H1 (cell line): Measurements from ENCODE around the gene GDI2. TPM values are rescaled to one million over a fixed set of nuclear protein-coding genes. Genes with fewer than 3 reads are reported as not detected.

ENCODE experiments used
- CTCF ChIA-PET: fragments of 300-600 bp; sonication (Branson Sonifier 250); formaldehyde crosslinking; loops from one replicate; lab custom pipeline; 2021; ENCODE audit not compliant: partially characterized antibody; lab: Charles Lee
- POLR2A ChIA-PET: fragments of 300-600 bp; sonication (Branson Sonifier 250); formaldehyde crosslinking; loops from one replicate; lab custom pipeline; 2021; ENCODE audit warnings: inconsistent platforms; ENCODE audit not compliant: partially characterized antibody; lab: Charles Lee
- DNase-seq, 2 experiments: peaks; one replicate each; pipeline versions ENCODE4 v3.0.0 to v3.0.0-alpha.2; 2010 to 2022; ENCODE audit warnings: low spot score in 2 of 2, low read depth in 1 of 2, mixed read lengths in 1 of 2
- FAIRE-seq: peaks from 2 replicates; lab custom pipeline; 2011; peaks lifted over from hg19 to GRCh38; lab: Jason Lieb, UNC
- H2AFZ ChIP-seq: 2 replicates; pipeline ENCODE4 v1.8.1; 2012; ENCODE audit warnings: low read length, inconsistent platforms
- H2AK5ac ChIP-seq: 2 replicates; pipeline ENCODE4 v1.6.1; 2013; ENCODE audit warnings: low read depth, low read length
- H2BK120ac ChIP-seq: replicated peaks from 2 replicates; pipeline ENCODE3; 2013; ENCODE audit warnings: low read depth, low read length, inconsistent platforms
- H2BK12ac ChIP-seq: 2 replicates; pipeline ENCODE4 v1.6.1; 2013; ENCODE audit warnings: low read depth, low read length
- H2BK15ac ChIP-seq: 2 replicates; pipeline ENCODE4 v1.6.1; 2013; ENCODE audit warnings: low read length
- H2BK20ac ChIP-seq: 2 replicates; pipeline ENCODE4 v1.6.1; 2013; ENCODE audit warnings: low read length
- H2BK5ac ChIP-seq: 2 replicates; pipeline ENCODE4 v1.6.1; 2013; ENCODE audit warnings: low read depth, low read length
- H3K14ac ChIP-seq: 2 replicates; pipeline ENCODE4 v1.6.1; 2013; ENCODE audit warnings: inconsistent platforms; ENCODE audit not compliant: insufficient read length
- H3K18ac ChIP-seq: 2 replicates; pipeline ENCODE4 v1.6.1; 2013; ENCODE audit warnings: low read length; ENCODE audit errors: extremely low read depth
- H3K23ac ChIP-seq: 2 replicates; pipeline ENCODE4 v1.6.1; 2013; ENCODE audit warnings: inconsistent platforms; ENCODE audit not compliant: insufficient read length
- H3K23me2 ChIP-seq: 2 replicates; pipeline ENCODE4 v1.6.1; 2013; ENCODE audit warnings: low read depth, low read length
- H3K27ac ChIP-seq: 2 replicates; pipeline ENCODE4 v1.6.1; 2011; ENCODE audit warnings: low read depth, low read length, inconsistent platforms
- H3K27me3 ChIP-seq, 4 experiments: replicated peaks in 1 of 4; 1 replicate in 1 of 4; 2 replicates in 3 of 4; pipeline versions ENCODE4 v1.6.1 to v1.8.1; 2011 to 2013; ENCODE audit warnings: low read length in 3 of 4, mild to moderate bottlenecking in 3 of 4, inconsistent platforms in 2 of 4, mixed read lengths in 2 of 4, moderate library complexity in 1 of 4; ENCODE audit not compliant: control insufficient read depth in 3 of 4, insufficient read depth in 3 of 4; ENCODE audit errors: extremely low read depth in 1 of 4
- H3K36me3 ChIP-seq, 4 experiments: 2 replicates each; pipeline versions ENCODE4 v1.6.1 to v1.8.1; 2011 to 2013; ENCODE audit warnings: mild to moderate bottlenecking in 4 of 4, low read length in 3 of 4, moderate library complexity in 2 of 4, control low read depth in 1 of 4, inconsistent platforms in 1 of 4; ENCODE audit not compliant: insufficient read depth in 4 of 4, control insufficient read depth in 2 of 4
- H3K4ac ChIP-seq: replicated peaks from 2 replicates; pipeline ENCODE3; 2013; ENCODE audit warnings: low read length, low read depth, mixed read lengths, inconsistent platforms; ENCODE audit not compliant: insufficient read length
- H3K4me1 ChIP-seq, 4 experiments: replicated peaks in 1 of 4; 1 replicate in 1 of 4; 2 replicates in 3 of 4; pipeline versions ENCODE4 v1.6.1 to v1.8.1; 2011 to 2013; ENCODE audit warnings: low read length in 3 of 4, inconsistent platforms in 2 of 4, mixed read lengths in 1 of 4; ENCODE audit not compliant: insufficient read depth in 4 of 4, control insufficient read depth in 3 of 4
- H3K4me2 ChIP-seq, 2 experiments: 2 replicates each; pipeline versions ENCODE4 v1.6.1 to v1.8.1; 2011 to 2013; ENCODE audit warnings: low read depth in 2 of 2, low read length in 2 of 2, control low read depth in 1 of 2, inconsistent platforms in 1 of 2, mild to moderate bottlenecking in 1 of 2; ENCODE audit not compliant: insufficient read depth in 1 of 2
- H3K4me3 ChIP-seq, 4 experiments: fragments of 200-600, 300-600 bp in 1 of 4; sonication (generic), shearing (Covaris generic), sonication (Bioruptor Twin) in 1 of 4; 2 replicates each; pipeline versions ENCODE4 v1.5.1 to v1.8.1; 2011 to 2016; ENCODE audit warnings: low read length in 4 of 4, low read depth in 3 of 4, control low read depth in 2 of 4, inconsistent platforms in 2 of 4, mild to moderate bottlenecking in 2 of 4, mixed read lengths in 1 of 4, moderate library complexity in 1 of 4; ENCODE audit not compliant: insufficient read depth in 2 of 4; ENCODE audit errors: extremely low read depth in 1 of 4
- H3K56ac ChIP-seq: replicated peaks from 2 replicates; pipeline ENCODE3; 2013; ENCODE audit warnings: low read depth, mild to moderate bottlenecking, mixed read lengths, low read length, inconsistent platforms; ENCODE audit not compliant: insufficient read length
- H3K79me1 ChIP-seq: 2 replicates; pipeline ENCODE4 v1.6.1; 2013; ENCODE audit warnings: low read depth, low read length, control low read depth
- H3K79me2 ChIP-seq, 2 experiments: 2 replicates each; pipeline versions ENCODE4 v1.6.1 to v1.8.1; 2012 to 2013; ENCODE audit warnings: low read length in 2 of 2, mild to moderate bottlenecking in 2 of 2, inconsistent platforms in 1 of 2; ENCODE audit not compliant: insufficient read depth in 2 of 2, control insufficient read depth in 1 of 2
- H3K9ac ChIP-seq, 4 experiments: replicated peaks in 1 of 4; 1 replicate in 1 of 4; 2 replicates in 3 of 4; pipeline versions ENCODE4 v1.6.1 to v1.8.1; 2011 to 2013; ENCODE audit warnings: low read depth in 3 of 4, low read length in 3 of 4, control low read depth in 2 of 4, mild to moderate bottlenecking in 2 of 4, moderate library complexity in 2 of 4, inconsistent platforms in 1 of 4; ENCODE audit errors: extremely low read depth in 1 of 4
- H3K9me3 ChIP-seq, 2 experiments: 2 replicates each; pipeline versions ENCODE4 v1.6.1 to v1.8.1; 2012 to 2013; ENCODE audit warnings: mild to moderate bottlenecking in 2 of 2, moderate library complexity in 2 of 2, control low read depth in 1 of 2, inconsistent platforms in 1 of 2, low read depth in 1 of 2, low read length in 1 of 2, mixed read lengths in 1 of 2; ENCODE audit not compliant: insufficient read depth in 2 of 2
- H4K20me1 ChIP-seq, 2 experiments: replicated peaks in 1 of 2; 2 replicates each; pipeline versions ENCODE3 to v1.8.1; 2011 to 2013; ENCODE audit warnings: inconsistent platforms in 2 of 2, low read length in 2 of 2, mild to moderate bottlenecking in 1 of 2; ENCODE audit not compliant: insufficient read depth in 2 of 2, control insufficient read depth in 1 of 2
- H4K5ac ChIP-seq: 2 replicates; pipeline ENCODE4 v1.6.1; 2013; ENCODE audit warnings: low read length, low read depth, mixed read lengths, inconsistent platforms; ENCODE audit not compliant: insufficient read length
- H4K8ac ChIP-seq: 2 replicates; pipeline ENCODE4 v1.8.0; 2013; ENCODE audit warnings: mild to moderate bottlenecking, moderate library complexity, low read length, inconsistent platforms; ENCODE audit not compliant: insufficient read depth; ENCODE audit errors: extremely low read depth
- H4K91ac ChIP-seq: replicated peaks from 2 replicates; pipeline ENCODE3; 2013; ENCODE audit warnings: low read length, mixed read lengths, inconsistent platforms; ENCODE audit not compliant: insufficient read length
- ASH2L ChIP-seq: fragments of 200-600, 300-600 bp; sonication (generic); IDR thresholded peaks from one replicate; pipeline ENCODE4 v1.7.1; 2017; ENCODE audit warnings: low read length
- BCL11A ChIP-seq, 2 experiments: IDR thresholded peaks; one replicate each; pipeline ENCODE4 v1.6.1; 2011; ENCODE audit warnings: low read depth in 2 of 2, low read length in 2 of 2, mild to moderate bottlenecking in 2 of 2
- CEBPB ChIP-seq: IDR thresholded peaks from 2 replicates; pipeline ENCODE4 v1.6.1; 2012; ENCODE audit warnings: low read depth, low read length
- FOSL1 ChIP-seq: IDR thresholded peaks from 2 replicates; pipeline ENCODE4 v1.6.1; 2011; ENCODE audit warnings: mild to moderate bottlenecking, low read depth, low read length, moderate library complexity; ENCODE audit not compliant: insufficient read depth
- GABPA ChIP-seq: IDR thresholded peaks from 2 replicates; pipeline ENCODE4 v1.6.1; 2011; ENCODE audit warnings: mild to moderate bottlenecking, low read length, moderate library complexity, borderline replicate concordance; ENCODE audit not compliant: insufficient read depth
- HDAC6 ChIP-seq: IDR thresholded peaks from one replicate; pipeline ENCODE4 v1.7.1; 2012; ENCODE audit warnings: low read depth, mild to moderate bottlenecking, inconsistent platforms, low read length, moderate library complexity
- KDM1A ChIP-seq: fragments of 200-600, 300-600 bp; sonication (generic); IDR thresholded peaks from 2 replicates; pipeline ENCODE4 v1.7.1; 2016; ENCODE audit warnings: mild to moderate bottlenecking, low read length, borderline replicate concordance
- MAX ChIP-seq: IDR thresholded peaks from 2 replicates; pipeline ENCODE4 v1.6.1; 2012; ENCODE audit warnings: inconsistent platforms
- SIX5 ChIP-seq: IDR thresholded peaks from 2 replicates; pipeline ENCODE4 v1.6.1; 2011; ENCODE audit warnings: mild to moderate bottlenecking, low read depth, low read length
- SP1 ChIP-seq: IDR thresholded peaks from 2 replicates; pipeline ENCODE4 v1.6.1; 2011; ENCODE audit warnings: low read depth, low read length
- SP4 ChIP-seq: IDR thresholded peaks from 2 replicates; pipeline ENCODE4 v1.6.1; 2012; ENCODE audit warnings: low read length, inconsistent platforms
- TAF1 ChIP-seq: IDR thresholded peaks from 2 replicates; pipeline ENCODE4 v1.6.1; 2011; ENCODE audit warnings: mild to moderate bottlenecking, low read depth, low read length
- TEAD4 ChIP-seq: IDR thresholded peaks from 2 replicates; pipeline ENCODE4 v1.6.1; 2012; ENCODE audit warnings: low read depth, low read length, inconsistent platforms, mixed read lengths
- ZNF274 ChIP-seq: IDR thresholded peaks from 2 replicates; pipeline ENCODE4 v1.7.0; 2012; ENCODE audit warnings: low read length, borderline replicate concordance; ENCODE audit errors: extremely low read depth
- WGBS, 2 experiments: shearing (Covaris generic) in 1 of 2; methylation state at CpG; one replicate each; pipeline versions ENCODE4 v1.1.6 to v1.1.7; 2013 to 2015; ENCODE audit warnings: low lambda C conversion rate in 2 of 2, mixed read lengths in 2 of 2, inconsistent platforms in 1 of 2, low coverage in 1 of 2, missing lambda C conversion rate in 1 of 2; ENCODE audit not compliant: insufficient replicate concordance in 2 of 2, insufficient coverage in 1 of 2, insufficient read length in 1 of 2; ENCODE audit errors: extremely low coverage in 1 of 2, missing lambda C conversion rate in 1 of 2; 5-methylcytosine and 5-hydroxymethylcytosine counted together
- polyA plus RNA-seq, 7 experiments: library from polyadenylated mRNA; depleted of rRNA in 3 of 7; stranded (reverse) in 5 of 7; unstranded in 2 of 7; fragments of >200 nt in 5 of 7; fragments of 200-250 nt in 2 of 7; gene quantifications; 1 replicate in 5 of 7; 2 replicates in 1 of 7; 4 replicates in 1 of 7; pipeline versions ENCODE4 v1.2.1 to v1.2.3, GENCODE V29; 2011 to 2013; ENCODE audit warnings: missing spikeins in 2 of 7, mixed read lengths in 2 of 7
- total RNA-seq: library from RNA; stranded (reverse); fragmentation: NEBNext Ultra II Directional; extraction: Animal tissue kit (Norgen Biotek cat#: 25700); gene quantifications from 2 replicates; pipeline ENCODE4 v1.2.1, GENCODE V29; 2021

The GDI2 gene
- total and polyA plus RNA-seq, 2 of the 8 experiments (the other 6 are each of a cell fraction or from before 2014, with no cell fraction given): 168 to 385 TPM

GRCh38 chr10:5844345-5845055, 31.3 kb upstream of the GDI2 start:
- Histone ChIP-seq H3K9ac (no peak overlapping the region), H3K14ac (no peak overlapping the region), H3K23ac (no peak overlapping the region), H2BK15ac (no peak overlapping the region), H4K8ac (no peak overlapping the region), H3K36me3 (no peaks in the 10 kb centered on the region), H2AK5ac (no peak overlapping the region), H3K79me2 (no peaks in the 10 kb centered on the region), H3K18ac (no peak overlapping the region), H2BK20ac (no peak overlapping the region), H3K56ac (no peak overlapping the region), H4K91ac (no peak overlapping the region), H3K23me2 (no peaks in the 10 kb centered on the region), H3K4me1 (peaks cover 0 to 2% (median 0%) of the 10 kb centered on the region in 4 experiments; a peak in 1 of 7 replicates), H3K4ac (no peak overlapping the region), H3K9me3 (no peaks in the 10 kb centered on the region), H3K4me2 (no peak overlapping the region), H3K4me3 (no peak overlapping the region), H4K20me1 (no peaks in the 10 kb centered on the region), H2BK12ac (no peak overlapping the region), H2BK120ac (no peak overlapping the region), H3K79me1 (no peaks in the 10 kb centered on the region), H2BK5ac (no peak overlapping the region), H3K27ac (no peak overlapping the region), H2AFZ (no peak overlapping the region), H3K27me3 (no peaks in the 10 kb centered on the region), H4K5ac (no peak overlapping the region)
- WGBS, 2 experiments: 87% methylated on average over 13 of the region's 13 CpGs; no CpG with 5 or more reads in 1 of the 2 experiments
- POLR2A ChIA-PET: interaction anchor here (1.0 to 3.0 kb wide), 3 partner anchors 29 to 44 kb away, joined by 3 to 10 read pairs (median 6); partner anchors contain the start of gene GDI2
- CTCF ChIA-PET: interaction anchor here (0.6 to 3.0 kb wide), 10 partner anchors 13 to 1047 kb away, joined by 3 to 12 read pairs (median 4); no protein-coding TSS in a partner anchor
- DNase-seq (no peak), FAIRE-seq (no peak)
- no peak for TF ChIP-seq MAX
- TF ChIP-seq GABPA: no peak
- no peak for TF ChIP-seq HDAC6
- no peak for TF ChIP-seq SP1
- TF ChIP-seq SIX5: no peak
- no peak for TF ChIP-seq CEBPB
- TF ChIP-seq TEAD4: no peak
- no peak for TF ChIP-seq ASH2L
- TF ChIP-seq TAF1: no peak
- TF ChIP-seq BCL11A (IDR thresholded peaks at IDR 0.05; ENCODE audit: low read depth in 2 of 2, low read length in 2 of 2): no peak
- TF ChIP-seq ZNF274: no peak
- no peak for TF ChIP-seq KDM1A
- no peak for TF ChIP-seq FOSL1
- no peak for TF ChIP-seq SP4
